AG04450 (cell line): ENCODE results near the gene UPK2. TPM values are rescaled to one million over a fixed set of nuclear protein-coding genes. Genes with fewer than 3 reads are reported as not detected.

ENCODE experiments used
- CTCF ChIA-PET: fragments of 300-600, 350-600 bp; formaldehyde crosslinking; extraction: SDS; loops from one replicate; lab custom pipeline; 2022; ENCODE audit warnings: antibody characterized with exemption, inconsistent platforms; lab: Charles Lee
- POLR2A ChIA-PET: fragments of 350-600 bp; formaldehyde crosslinking; extraction: SDS; loops from one replicate; lab custom pipeline; 2021; ENCODE audit warnings: antibody characterized with exemption, inconsistent platforms; lab: Yijun Ruan, JAX
- DNase-seq: peaks from one replicate; pipeline ENCODE4 v3.0.0-alpha.2; 2011; ENCODE audit warnings: low read depth, low spot score
- H3K27ac ChIP-seq: one replicate; pipeline ENCODE4 v1.5.1; 2012; ENCODE audit warnings: low read depth, low read length, control low read depth
- H3K27me3 ChIP-seq: one replicate; pipeline ENCODE4 v1.6.0; 2012; ENCODE audit warnings: low read length; ENCODE audit not compliant: control insufficient read depth, insufficient read depth
- H3K4me3 ChIP-seq: 2 replicates; pipeline ENCODE4 v1.5.1; 2011; ENCODE audit warnings: mild to moderate bottlenecking, low read depth, low read length, control low read depth
- H3K9me3 ChIP-seq: 2 replicates; pipeline ENCODE4 v1.5.1; 2012; ENCODE audit warnings: low read length; ENCODE audit not compliant: control insufficient read depth, insufficient read depth
- CTCF ChIP-seq: IDR thresholded peaks from 2 replicates; pipeline ENCODE4 v1.5.1; 2011; ENCODE audit warnings: low read depth, low read length, control low read depth, inconsistent platforms
- polyA plus RNA-seq: library from polyadenylated mRNA; depleted of rRNA; stranded (reverse); fragments of >200 nt; gene quantifications from 2 replicates; pipeline ENCODE4 v1.2.3, GENCODE V29; 2011

Gene UPK2
- polyA plus RNA-seq, 1 experiment = not detected

GRCh38 chr11:118931571-118931970 is 24.5 kb upstream of the UPK2 start:
- POLR2A ChIA-PET = interaction anchor here (1.3 kb wide), 1 partner anchor 23 kb away, joined by 3 read pairs; no protein-coding TSS in a partner anchor
- no peak for DNase-seq
- no peak overlapping the region for H3K4me3 ChIP-seq
- TF ChIP-seq CTCF = no peak
- CTCF ChIA-PET = interaction anchor here (1.2 to 7.4 kb wide), 5 partner anchors 21 to 242 kb away, joined by 3 to 76 read pairs (median 9); no protein-coding TSS in a partner anchor
- no peak overlapping the region for H3K27ac ChIP-seq
- no peaks in the 10 kb centered on the region; the same call in 1 of the 2 replicates for H3K9me3 ChIP-seq
- no peaks in the 10 kb centered on the region for H3K27me3 ChIP-seq

DNA sequence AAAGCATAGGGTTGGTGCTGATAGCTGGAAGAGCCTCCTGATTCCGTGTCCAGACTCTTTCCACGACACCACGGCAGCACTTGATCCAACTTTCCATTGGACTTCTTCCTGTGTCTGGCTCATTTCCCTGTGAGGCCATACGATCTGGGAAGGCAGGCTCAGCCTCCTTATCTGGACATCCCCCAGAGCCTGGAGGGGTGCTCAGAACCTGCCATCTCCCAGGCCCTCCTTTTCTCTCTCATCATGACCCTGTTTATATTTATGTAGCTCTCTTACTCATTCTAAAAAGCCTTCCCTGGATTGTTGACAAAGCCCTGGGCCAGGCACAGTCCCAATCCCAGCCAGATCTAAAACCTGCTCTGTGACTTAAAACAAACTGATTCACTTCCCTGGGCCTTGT is 22.6 kb upstream of the UPK2 start:
- Histone ChIP-seq H3K4me3 (no peak overlapping the region), H3K9me3 (no peaks in the 10 kb centered on the region; the same call in 1 of the 2 replicates), H3K27ac (no peak overlapping the region), H3K27me3 (no peaks in the 10 kb centered on the region)
- TF ChIP-seq CTCF = no peak
- no peak for DNase-seq
- ChIA-PET CTCF (interaction anchor here (1.0 to 7.4 kb wide), 2 partner anchors 144 to 244 kb away, joined by 3 to 63 read pairs; no protein-coding TSS in a partner anchor), POLR2A (no interaction called here)

DNA sequence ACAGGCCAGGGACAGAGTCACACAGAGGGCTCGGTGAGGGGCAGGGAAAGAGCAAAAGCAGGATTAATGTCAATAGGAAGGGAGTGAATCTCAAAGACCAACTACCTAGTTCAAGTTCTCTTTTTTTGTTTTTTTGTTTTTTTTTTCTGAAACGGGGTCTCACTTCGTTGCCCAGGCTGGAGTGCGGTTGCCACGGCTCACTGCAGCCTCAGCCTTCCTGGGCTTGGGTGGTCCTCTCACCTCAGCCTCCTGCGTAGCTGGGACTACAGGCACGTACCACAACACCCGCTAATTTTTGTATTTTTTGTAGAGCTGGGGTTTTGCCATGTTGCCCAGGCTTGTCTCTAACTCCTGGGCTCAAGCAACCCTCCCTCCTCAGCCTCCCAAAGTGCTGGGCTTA is 20.7 kb upstream of the UPK2 start:
- no peaks in the 10 kb centered on the region for H3K27me3 ChIP-seq
- H3K4me3 ChIP-seq = no peak overlapping the region
- POLR2A ChIA-PET = no interaction called here
- TF ChIP-seq CTCF = no peak
- CTCF ChIA-PET = interaction anchor here (0.7 to 7.4 kb wide), 3 partner anchors 21 to 279 kb away, joined by 4 to 63 read pairs (median 8); partner anchors contain the start of gene UPK2
- no peak for DNase-seq
- H3K9me3 ChIP-seq = no peaks in the 10 kb centered on the region
- no peak overlapping the region for H3K27ac ChIP-seq

GRCh38 chr11:118938491-118939403 is 17.4 kb upstream of the UPK2 start:
- no peak for TF ChIP-seq CTCF
- no peak overlapping the region for H3K27ac ChIP-seq
- H3K27me3 ChIP-seq = no peaks in the 10 kb centered on the region
- POLR2A ChIA-PET = no interaction called here
- DNase-seq = no peak
- no peaks in the 10 kb centered on the region for H3K9me3 ChIP-seq
- CTCF ChIA-PET = interaction anchor here (1.3 to 2.1 kb wide), 2 partner anchors 9 to 18 kb away, joined by 6 to 15 read pairs; no protein-coding TSS in a partner anchor
- no peak overlapping the region for H3K4me3 ChIP-seq
